Endodermal cell (in vitro differentiated cells): ENCODE results near the gene LRP11. TPM values are rescaled to one million over a fixed set of nuclear protein-coding genes. Genes with fewer than 3 reads are reported as not detected.
"Not testable (repeated sequence)": the region's sequence is repeated elsewhere in the genome, so short reads cannot be mapped to it uniquely, and the experiment has no call there.

Source experiments
- DNase-seq: peaks from one replicate; pipeline ENCODE4 v3.0.0-alpha.2; 2017
- H3K27ac ChIP-seq: 2 replicates; pipeline ENCODE4 v1.5.1; 2013; ENCODE audit warnings: mild to moderate bottlenecking, low read depth, low read length, moderate library complexity
- H3K27me3 ChIP-seq: 2 replicates; pipeline ENCODE4 v1.6.1; 2013; ENCODE audit warnings: mild to moderate bottlenecking, low read length, moderate library complexity; ENCODE audit not compliant: insufficient read depth, control insufficient read depth, poor library complexity, severe bottlenecking
- H3K36me3 ChIP-seq: 2 replicates; pipeline ENCODE4 v1.7.0; 2013; ENCODE audit warnings: mild to moderate bottlenecking, low read length, moderate library complexity; ENCODE audit not compliant: control insufficient read depth, insufficient read depth
- H3K4me1 ChIP-seq: one replicate; pipeline ENCODE4 v1.7.0; 2013; ENCODE audit warnings: low read length; ENCODE audit not compliant: control insufficient read depth, insufficient read depth
- H3K4me3 ChIP-seq: 2 replicates; pipeline ENCODE4 v1.5.1; 2013; ENCODE audit warnings: mild to moderate bottlenecking, low read length, moderate library complexity
- H3K9ac ChIP-seq: 2 replicates; pipeline ENCODE4 v1.6.1; 2013; ENCODE audit warnings: mild to moderate bottlenecking, low read length, moderate library complexity; ENCODE audit not compliant: poor library complexity, severe bottlenecking; ENCODE audit errors: extremely low read depth
- H3K9me3 ChIP-seq: 2 replicates; pipeline ENCODE4 v1.6.1; 2013; ENCODE audit warnings: mild to moderate bottlenecking, low read length, moderate library complexity; ENCODE audit not compliant: control insufficient read depth
- H3K27ac Mint-ChIP-seq: 2 replicates; pipeline ENCODE4 v1.8.0; 2020; ENCODE audit warnings: mixed read lengths
- H3K27me3 Mint-ChIP-seq: 2 replicates; pipeline ENCODE4 v1.8.0; 2021; ENCODE audit warnings: mild to moderate bottlenecking, mixed read lengths; ENCODE audit not compliant: insufficient read depth
- H3K36me3 Mint-ChIP-seq: 2 replicates; pipeline ENCODE4 v1.8.0; 2020; ENCODE audit warnings: low read depth, mixed read lengths
- H3K4me1 Mint-ChIP-seq: 2 replicates; pipeline ENCODE4 v1.8.0; 2020; ENCODE audit warnings: mixed read lengths
- H3K4me3 Mint-ChIP-seq: 2 replicates; pipeline ENCODE4 v1.8.0; 2020; ENCODE audit warnings: mild to moderate bottlenecking, moderate library complexity, mixed read lengths
- H3K9me3 Mint-ChIP-seq: 2 replicates; pipeline ENCODE4 v1.8.0; 2020; ENCODE audit warnings: mild to moderate bottlenecking, mixed read lengths
- CTCF ChIP-seq: fragments of 200-600 bp; sonication (generic); conservative IDR thresholded peaks from 2 replicates; pipeline ENCODE4 v1.5.0; 2021; ENCODE audit warnings: antibody characterized with exemption, mild to moderate bottlenecking
- WGBS, 2 experiments: methylation state at CpG; one replicate each; pipeline versions ENCODE4 v1.1.5 to v1.1.7; 2013; ENCODE audit warnings: missing lambda C conversion rate in 2 of 2, mixed read lengths in 1 of 2; ENCODE audit not compliant: insufficient coverage in 1 of 2, insufficient read length in 1 of 2; 5-methylcytosine and 5-hydroxymethylcytosine counted together
- total RNA-seq, 2 donors: library from RNA; stranded (reverse); fragmentation: NEBNext Ultra II Directional in 1 of 2; extraction: Animal tissue kit (Norgen Biotek cat#: 25700) in 1 of 2; gene quantifications; 2 replicates in 1 of 2; 3 replicates in 1 of 2; pipeline ENCODE4 v1.2.1, GENCODE V29; 2021

LRP11 gene
- total RNA-seq, 2 donors from 2014 or later = 3.6 to 6.0 TPM

DNA sequence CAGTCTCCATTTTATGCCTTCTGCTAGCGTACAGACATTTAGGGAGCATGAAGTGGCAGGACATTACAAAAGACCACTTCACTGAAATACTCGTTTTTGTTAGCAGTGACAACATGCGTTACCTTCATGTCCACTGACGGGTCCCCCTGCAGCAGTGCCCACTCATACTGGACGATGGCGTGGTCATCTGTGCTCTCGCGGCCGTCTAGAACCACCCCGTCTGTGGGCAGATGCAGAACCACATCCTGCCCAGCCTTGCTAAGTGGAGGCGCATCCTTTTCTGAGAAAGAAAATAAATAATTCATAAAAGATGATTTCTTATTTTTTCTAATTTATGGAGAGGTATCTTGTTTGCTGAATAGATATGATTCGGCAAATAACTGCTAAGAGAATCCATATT lies 11.3 kb downstream of the LRP11 start:
- WGBS, 2 experiments = 94 to 100% methylated on average over 8 to 12 of the region's 12 CpGs
- no peak for TF ChIP-seq CTCF
- Histone ChIP-seq H3K9ac (no peak overlapping the region), H3K4me1 (no peaks in the 10 kb centered on the region), H3K9me3 (no peaks in the 10 kb centered on the region), H3K36me3 (no peaks in the 10 kb centered on the region), H3K4me3 (no peak overlapping the region), H3K27ac (no peak overlapping the region), H3K27me3 (peaks cover 88% of the 10 kb centered on the region)
- Mint-ChIP-seq H3K27ac (no peak overlapping the region), H3K4me1 (peaks cover 17% of the 10 kb centered on the region), H3K9me3 (no peaks in the 10 kb centered on the region), H3K36me3 (no peaks in the 10 kb centered on the region), H3K27me3 (peaks cover 52% of the 10 kb centered on the region), H3K4me3 (no peak overlapping the region)
- DNase-seq = no peak

- H3K9me3 Mint-ChIP-seq = no peaks in the 10 kb centered on the region
- Histone ChIP-seq H3K4me3 (no peak overlapping the region), H3K27ac (no peak overlapping the region), H3K9ac (no peak overlapping the region), H3K9me3 (no peaks in the 10 kb centered on the region), H3K36me3 (no peaks in the 10 kb centered on the region), H3K4me1 (no peaks in the 10 kb centered on the region), H3K27me3 (peaks cover 89% of the 10 kb centered on the region)
- H3K27ac Mint-ChIP-seq = no peak overlapping the region
- H3K27me3 Mint-ChIP-seq = peaks cover 52% of the 10 kb centered on the region
- 84 to 90% methylated on average over 2 to 6 of the region's 6 CpGs for WGBS, 2 experiments
- no peaks in the 10 kb centered on the region for H3K36me3 Mint-ChIP-seq
- peaks cover 17% of the 10 kb centered on the region for H3K4me1 Mint-ChIP-seq
- DNase-seq = no peak
- H3K4me3 Mint-ChIP-seq = no peak overlapping the region
- TF ChIP-seq CTCF = no peak
Measured at GRCh38 chr6:149852180-149852579, 12.0 kb downstream of the LRP11 start.

GRCh38 chr6:149851461-149852110 lies 12.6 kb downstream of the LRP11 start:
- no peak for TF ChIP-seq CTCF
- no peak for DNase-seq
- Histone ChIP-seq H3K27me3 (peaks cover 87% of the 10 kb centered on the region), H3K9ac (no peak overlapping the region), H3K4me1 (no peaks in the 10 kb centered on the region), H3K36me3 (no peaks in the 10 kb centered on the region), H3K27ac (no peak overlapping the region), H3K9me3 (no peaks in the 10 kb centered on the region), H3K4me3 (no peak overlapping the region)
- no peaks in the 10 kb centered on the region for H3K9me3 Mint-ChIP-seq
- H3K4me1 Mint-ChIP-seq = peaks cover 17% of the 10 kb centered on the region
- no peaks in the 10 kb centered on the region for H3K36me3 Mint-ChIP-seq
- H3K27me3 Mint-ChIP-seq = peaks cover 53% of the 10 kb centered on the region
- no peak overlapping the region for H3K4me3 Mint-ChIP-seq
- no peak overlapping the region for H3K27ac Mint-ChIP-seq
- WGBS, 2 experiments = 90 to 100% methylated on average over 1 to 5 of the region's 5 CpGs

GRCh38 chr6:149848343-149848742 lies 15.8 kb downstream of the LRP11 start:
- peaks cover 94% of the 10 kb centered on the region for H3K27me3 ChIP-seq
- not testable (repeated sequence) for H3K9ac ChIP-seq, H3K4me3 Mint-ChIP-seq, H3K27ac ChIP-seq, H3K36me3 Mint-ChIP-seq, H3K36me3 ChIP-seq, H3K9me3 ChIP-seq, H3K4me1 ChIP-seq, H3K9me3 Mint-ChIP-seq, DNase-seq, H3K27ac Mint-ChIP-seq, H3K4me3 ChIP-seq
- 77 to 81% methylated on average over 3 to 4 of the region's 4 CpGs for WGBS, 2 experiments
- H3K4me1 Mint-ChIP-seq = peaks cover 19% of the 10 kb centered on the region
- H3K27me3 Mint-ChIP-seq = peaks cover 73% of the 10 kb centered on the region
